HG03457 (cell line): ENCODE results near the gene AP2A1.

Source experiments
- ATAC-seq: cut with Tn5 transposase; IDR thresholded peaks from one replicate; pipeline ENCODE4 v1.9.1; 2021; ENCODE audit warnings: moderate number of reproducible peaks; ENCODE audit not compliant: unreplicated experiment

The AP2A1 gene

GRCh38 chr19:49837425-49837824 is 70.6 kb downstream of the AP2A1 start:
- no peak for ATAC-seq

- ATAC-seq, result no peak
Measured at GRCh38 chr19:49838885-49839588, 72.2 kb downstream of the AP2A1 start.

GRCh38 chr19:49839713-49840112 is 72.9 kb downstream of the AP2A1 start:
- ATAC-seq, result no peak

- no peak for ATAC-seq
Measured at GRCh38 chr19:49840321-49840720, 73.5 kb downstream of the AP2A1 start.

GRCh38 chr19:49840736-49841249 is 74.0 kb downstream of the AP2A1 start:
- no peak for ATAC-seq

- no peak for ATAC-seq
Measured at GRCh38 chr19:49843265-49843664, 76.5 kb downstream of the AP2A1 start.

GRCh38 chr19:49844138-49845095 is 77.6 kb downstream of the AP2A1 start:
- no peak for ATAC-seq

GRCh38 chr19:49845414-49845813 is 78.6 kb downstream of the AP2A1 start:
- no peak for ATAC-seq

GRCh38 chr19:49846408-49846807 is 79.6 kb downstream of the AP2A1 start:
- ATAC-seq, result no peak

- ATAC-seq, result no peak
Measured at GRCh38 chr19:49847731-49848696, 81.2 kb downstream of the AP2A1 start.

- no peak for ATAC-seq
Measured at GRCh38 chr19:49848938-49849337, 82.1 kb downstream of the AP2A1 start.

- no peak for ATAC-seq
Measured at GRCh38 chr19:49849433-49850220, 82.8 kb downstream of the AP2A1 start.

GRCh38 chr19:49850221-49850486 is 83.4 kb downstream of the AP2A1 start:
- no peak for ATAC-seq

- peak; percentile 42 for ATAC-seq
Measured at GRCh38 chr19:49850487-49851342, 83.9 kb downstream of the AP2A1 start, which contains the start of gene PTOV1. PTOV1 (plus strand) TSS chr19:49851159.

- no peak for ATAC-seq
Measured at GRCh38 chr19:49851456-49852259, 84.9 kb downstream of the AP2A1 start.

GRCh38 chr19:49852631-49853126 is 85.9 kb downstream of the AP2A1 start:
- no peak for ATAC-seq

- no peak for ATAC-seq
Measured at GRCh38 chr19:49853852-49854377, 87.1 kb downstream of the AP2A1 start.
